HepG2 (cell line): Measurements from ENCODE around the gene SERAC1. TPM values are rescaled to one million over a fixed set of nuclear protein-coding genes. Genes with fewer than 3 reads are reported as not detected.

ENCODE experiments used
- ARNT2 ChIP-seq: sonication (generic); formaldehyde crosslinking; IDR thresholded peaks from 2 replicates; pipeline ENCODE4 v1.8.0; 2022; ENCODE audit warnings: mild to moderate bottlenecking, low read depth, missing genetic modification reagents, moderate library complexity
- CC2D1A ChIP-seq: sonication (generic); formaldehyde crosslinking; IDR thresholded peaks from 2 replicates; pipeline ENCODE4 v1.8.1; 2023; ENCODE audit warnings: mild to moderate bottlenecking, missing genetic modification reagents
- CEBPB ChIP-seq: IDR thresholded peaks from 2 replicates; pipeline ENCODE4 v1.6.1; 2011; ENCODE audit warnings: low read depth, low read length, improper control_type of control experiment, borderline replicate concordance
- CREB1 ChIP-seq, 2 experiments: fragments of 450-650 bp in 1 of 2; IDR thresholded peaks; 2 replicates each; pipeline ENCODE4 v1.6.1; 2016 to 2017; ENCODE audit warnings: control low read depth in 1 of 2, mild to moderate bottlenecking in 1 of 2, missing compliant biosample characterization in 1 of 2, missing genetic modification characterization in 1 of 2
- EZH2 ChIP-seq: conservative IDR thresholded peaks from 2 replicates; pipeline ENCODE4 v1.6.1; 2012; ENCODE audit warnings: mild to moderate bottlenecking, low read depth, low read length, moderate library complexity
- HDAC6 ChIP-seq: fragments of 200-600 bp; sonication (generic); IDR thresholded peaks from 2 replicates; pipeline ENCODE4 v1.7.0; 2017; ENCODE audit warnings: mild to moderate bottlenecking, antibody characterized with exemption, low read length, low read depth
- HOXA9 ChIP-seq: sonication (generic); formaldehyde crosslinking; IDR thresholded peaks from 2 replicates; pipeline ENCODE4 v1.8.1; 2022; ENCODE audit warnings: missing genetic modification reagents, mild to moderate bottlenecking, moderate library complexity, borderline replicate concordance
- REXO4 ChIP-seq: sonication (generic); formaldehyde crosslinking; IDR thresholded peaks from 2 replicates; pipeline ENCODE4 v1.8.0; 2022; ENCODE audit warnings: missing genetic modification reagents, mild to moderate bottlenecking, borderline replicate concordance
- TEAD3 ChIP-seq: optimal IDR thresholded peaks from 2 replicates; pipeline ENCODE3; 2016; ENCODE audit warnings: borderline replicate concordance
- U2AF1 ChIP-seq: fragments of 200-400 bp; formaldehyde crosslinking; optimal IDR thresholded peaks from 2 replicates; pipeline ENCODE3; 2017; ENCODE audit warnings: mild to moderate bottlenecking, low read depth, low read length
- ZKSCAN8 ChIP-seq: IDR thresholded peaks from 2 replicates; pipeline ENCODE4 v1.6.1; 2016; ENCODE audit warnings: borderline replicate concordance, missing genetic modification reagents, missing compliant biosample characterization
- ZNF101 ChIP-seq: sonication (generic); formaldehyde crosslinking; IDR thresholded peaks from 2 replicates; pipeline ENCODE4 v1.4.0; 2020; ENCODE audit warnings: mild to moderate bottlenecking, low read depth, missing genetic modification reagents, borderline replicate concordance
- ZNF788 ChIP-seq: sonication (generic); formaldehyde crosslinking; IDR thresholded peaks from 2 replicates; pipeline ENCODE4 v1.5.0; 2020; ENCODE audit warnings: mild to moderate bottlenecking, missing genetic modification reagents, borderline replicate concordance
- ZNF878 ChIP-seq: sonication (generic); formaldehyde crosslinking; IDR thresholded peaks from 2 replicates; pipeline ENCODE4 v1.8.1; 2023; ENCODE audit warnings: mild to moderate bottlenecking, missing genetic modification reagents, moderate library complexity
- ZSCAN29 ChIP-seq: sonication (generic); formaldehyde crosslinking; conservative IDR thresholded peaks from 2 replicates; pipeline ENCODE4 v1.4.0; 2020; ENCODE audit warnings: mild to moderate bottlenecking, missing genetic modification reagents
- polyA plus RNA-seq, 8 experiments: library from polyadenylated mRNA; depleted of rRNA in 3 of 8; stranded (reverse) in 7 of 8; unstranded in 1 of 8; fragments of >200 nt; fragmentation: Illumina TruSeq in 4 of 8; extraction: Trizol in 4 of 8; gene quantifications; 2 replicates each; pipeline versions ENCODE4 v1.2.1 to v1.2.3, GENCODE V29; 2011 to 2016; ENCODE audit warnings: low read depth in 4 of 8, missing spikeins in 1 of 8, mixed read lengths in 1 of 8; ENCODE audit not compliant: insufficient read depth in 1 of 8
- total RNA-seq, 5 experiments: library from RNA; depleted of rRNA; stranded (reverse); fragments of >200 nt; fragmentation: Illumina TruSeq; extraction: Trizol; gene quantifications; 2 replicates each; pipeline ENCODE4 v1.2.3, GENCODE V29; 2016; ENCODE audit warnings: low read depth in 1 of 5
- TF ChIP-seq, protein P1 (sequence below): sonication (generic); formaldehyde crosslinking; IDR thresholded peaks from 2 replicates; pipeline ENCODE4 v1.4.0; 2020; ENCODE audit warnings: missing genetic modification reagents
- TF ChIP-seq, protein P2 (sequence below): sonication (generic); formaldehyde crosslinking; conservative IDR thresholded peaks from 2 replicates; pipeline ENCODE4 v1.4.0; 2020; ENCODE audit warnings: mild to moderate bottlenecking, missing genetic modification reagents, moderate library complexity
- TF ChIP-seq, protein P3 (sequence below): sonication (generic); formaldehyde crosslinking; IDR thresholded peaks from 2 replicates; pipeline ENCODE4 v1.5.0; 2020; ENCODE audit warnings: mild to moderate bottlenecking, missing genetic modification reagents
- TF ChIP-seq, protein P4 (sequence below): sonication (generic); formaldehyde crosslinking; IDR thresholded peaks from 2 replicates; pipeline ENCODE4 v1.5.1; 2020; ENCODE audit warnings: missing genetic modification reagents, mild to moderate bottlenecking, borderline replicate concordance

SERAC1 gene
- total and polyA plus RNA-seq, 2 of the 13 experiments (the other 11 are each of a cell fraction or from before 2014, with no cell fraction given) = 4.5 to 8.1 TPM

DNA sequence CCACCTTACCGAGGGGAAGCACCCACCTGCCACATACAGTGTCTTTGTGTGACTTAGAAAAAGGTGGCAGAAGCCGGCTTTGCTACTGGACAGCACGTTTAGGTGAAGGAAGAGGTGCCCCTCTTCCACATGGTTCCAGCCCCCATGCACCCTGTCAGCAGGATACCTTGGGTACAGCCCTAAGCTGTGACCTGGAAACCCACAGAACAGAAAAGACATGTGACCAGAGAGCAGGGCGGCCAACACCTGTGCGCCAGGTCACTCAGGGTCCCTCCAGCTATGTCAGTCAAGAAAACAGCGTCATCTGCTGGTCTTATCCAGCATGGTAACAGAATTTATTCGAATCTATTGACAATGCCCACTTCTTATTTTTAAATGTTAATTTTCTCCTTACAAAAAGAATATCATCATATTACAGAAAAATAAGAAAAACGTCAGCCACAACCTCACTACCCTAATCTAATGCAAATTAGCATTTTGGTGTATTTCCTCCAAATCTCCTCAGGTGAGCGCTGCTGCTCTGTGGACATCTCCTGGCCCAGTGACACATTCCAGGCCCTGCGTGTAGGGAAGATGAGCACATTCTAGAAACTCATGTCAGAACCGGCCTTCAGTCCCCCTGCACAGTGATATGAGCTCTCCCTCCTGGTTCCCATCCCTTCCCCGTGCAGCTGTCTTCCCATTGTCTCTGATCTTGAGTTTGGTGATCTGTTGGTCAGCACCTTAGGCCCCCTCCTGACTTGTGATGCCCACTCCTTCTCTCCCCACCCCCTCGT is 37.3 kb upstream of the SERAC1 start (continued):
- TF ChIP-seq, protein P1, sequence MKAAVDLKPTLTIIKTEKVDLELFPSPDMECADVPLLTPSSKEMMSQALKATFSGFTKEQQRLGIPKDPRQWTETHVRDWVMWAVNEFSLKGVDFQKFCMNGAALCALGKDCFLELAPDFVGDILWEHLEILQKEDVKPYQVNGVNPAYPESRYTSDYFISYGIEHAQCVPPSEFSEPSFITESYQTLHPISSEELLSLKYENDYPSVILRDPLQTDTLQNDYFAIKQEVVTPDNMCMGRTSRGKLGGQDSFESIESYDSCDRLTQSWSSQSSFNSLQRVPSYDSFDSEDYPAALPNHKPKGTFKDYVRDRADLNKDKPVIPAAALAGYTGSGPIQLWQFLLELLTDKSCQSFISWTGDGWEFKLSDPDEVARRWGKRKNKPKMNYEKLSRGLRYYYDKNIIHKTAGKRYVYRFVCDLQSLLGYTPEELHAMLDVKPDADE (CRISPR knock-in tag) = no peak
- TF ChIP-seq U2AF1 (no peak), CC2D1A (CRISPR knock-in tag) (no peak), ARNT2 (CRISPR knock-in tag) (no peak), ZNF101 (CRISPR knock-in tag) (no peak), EZH2 (no peak), TEAD3 (peak; percentile 52), ZSCAN29 (CRISPR knock-in tag) (no peak), REXO4 (CRISPR knock-in tag) (no peak), HDAC6 (no peak), CREB1 (IDR thresholded peaks at IDR 0.05) (no peak; the same call in 1 of the 2 replicates), CREB1 (CRISPR knock-in tag; IDR thresholded peaks at IDR 0.05) (no peak), ZNF788 (no peak), HOXA9 (CRISPR knock-in tag) (no peak), CEBPB (no peak), ZKSCAN8 (CRISPR knock-in tag) (no peak), ZNF878 (CRISPR knock-in tag) (no peak)
- TF ChIP-seq, protein P2, sequence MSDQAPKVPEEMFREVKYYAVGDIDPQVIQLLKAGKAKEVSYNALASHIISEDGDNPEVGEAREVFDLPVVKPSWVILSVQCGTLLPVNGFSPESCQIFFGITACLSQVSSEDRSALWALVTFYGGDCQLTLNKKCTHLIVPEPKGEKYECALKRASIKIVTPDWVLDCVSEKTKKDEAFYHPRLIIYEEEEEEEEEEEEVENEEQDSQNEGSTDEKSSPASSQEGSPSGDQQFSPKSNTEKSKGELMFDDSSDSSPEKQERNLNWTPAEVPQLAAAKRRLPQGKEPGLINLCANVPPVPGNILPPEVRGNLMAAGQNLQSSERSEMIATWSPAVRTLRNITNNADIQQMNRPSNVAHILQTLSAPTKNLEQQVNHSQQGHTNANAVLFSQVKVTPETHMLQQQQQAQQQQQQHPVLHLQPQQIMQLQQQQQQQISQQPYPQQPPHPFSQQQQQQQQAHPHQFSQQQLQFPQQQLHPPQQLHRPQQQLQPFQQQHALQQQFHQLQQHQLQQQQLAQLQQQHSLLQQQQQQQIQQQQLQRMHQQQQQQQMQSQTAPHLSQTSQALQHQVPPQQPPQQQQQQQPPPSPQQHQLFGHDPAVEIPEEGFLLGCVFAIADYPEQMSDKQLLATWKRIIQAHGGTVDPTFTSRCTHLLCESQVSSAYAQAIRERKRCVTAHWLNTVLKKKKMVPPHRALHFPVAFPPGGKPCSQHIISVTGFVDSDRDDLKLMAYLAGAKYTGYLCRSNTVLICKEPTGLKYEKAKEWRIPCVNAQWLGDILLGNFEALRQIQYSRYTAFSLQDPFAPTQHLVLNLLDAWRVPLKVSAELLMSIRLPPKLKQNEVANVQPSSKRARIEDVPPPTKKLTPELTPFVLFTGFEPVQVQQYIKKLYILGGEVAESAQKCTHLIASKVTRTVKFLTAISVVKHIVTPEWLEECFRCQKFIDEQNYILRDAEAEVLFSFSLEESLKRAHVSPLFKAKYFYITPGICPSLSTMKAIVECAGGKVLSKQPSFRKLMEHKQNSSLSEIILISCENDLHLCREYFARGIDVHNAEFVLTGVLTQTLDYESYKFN (CRISPR knock-in tag) = no peak
- TF ChIP-seq, protein P3, sequence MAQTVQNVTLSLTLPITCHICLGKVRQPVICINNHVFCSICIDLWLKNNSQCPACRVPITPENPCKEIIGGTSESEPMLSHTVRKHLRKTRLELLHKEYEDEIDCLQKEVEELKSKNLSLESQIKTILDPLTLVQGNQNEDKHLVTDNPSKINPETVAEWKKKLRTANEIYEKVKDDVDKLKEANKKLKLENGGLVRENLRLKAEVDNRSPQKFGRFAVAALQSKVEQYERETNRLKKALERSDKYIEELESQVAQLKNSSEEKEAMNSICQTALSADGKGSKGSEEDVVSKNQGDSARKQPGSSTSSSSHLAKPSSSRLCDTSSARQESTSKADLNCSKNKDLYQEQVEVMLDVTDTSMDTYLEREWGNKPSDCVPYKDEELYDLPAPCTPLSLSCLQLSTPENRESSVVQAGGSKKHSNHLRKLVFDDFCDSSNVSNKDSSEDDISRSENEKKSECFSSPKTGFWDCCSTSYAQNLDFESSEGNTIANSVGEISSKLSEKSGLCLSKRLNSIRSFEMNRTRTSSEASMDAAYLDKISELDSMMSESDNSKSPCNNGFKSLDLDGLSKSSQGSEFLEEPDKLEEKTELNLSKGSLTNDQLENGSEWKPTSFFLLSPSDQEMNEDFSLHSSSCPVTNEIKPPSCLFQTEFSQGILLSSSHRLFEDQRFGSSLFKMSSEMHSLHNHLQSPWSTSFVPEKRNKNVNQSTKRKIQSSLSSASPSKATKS (CRISPR knock-in tag) = no peak
- TF ChIP-seq, protein P4, sequence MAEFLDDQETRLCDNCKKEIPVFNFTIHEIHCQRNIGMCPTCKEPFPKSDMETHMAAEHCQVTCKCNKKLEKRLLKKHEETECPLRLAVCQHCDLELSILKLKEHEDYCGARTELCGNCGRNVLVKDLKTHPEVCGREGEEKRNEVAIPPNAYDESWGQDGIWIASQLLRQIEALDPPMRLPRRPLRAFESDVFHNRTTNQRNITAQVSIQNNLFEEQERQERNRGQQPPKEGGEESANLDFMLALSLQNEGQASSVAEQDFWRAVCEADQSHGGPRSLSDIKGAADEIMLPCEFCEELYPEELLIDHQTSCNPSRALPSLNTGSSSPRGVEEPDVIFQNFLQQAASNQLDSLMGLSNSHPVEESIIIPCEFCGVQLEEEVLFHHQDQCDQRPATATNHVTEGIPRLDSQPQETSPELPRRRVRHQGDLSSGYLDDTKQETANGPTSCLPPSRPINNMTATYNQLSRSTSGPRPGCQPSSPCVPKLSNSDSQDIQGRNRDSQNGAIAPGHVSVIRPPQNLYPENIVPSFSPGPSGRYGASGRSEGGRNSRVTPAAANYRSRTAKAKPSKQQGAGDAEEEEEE (CRISPR knock-in tag) = no peak
